Kidney capillary endothelial cell (primary cell): ENCODE data around the gene SLC49A3.
"Not testable (repeated sequence)": the region's sequence is repeated elsewhere in the genome, so short reads cannot be mapped to it uniquely, and the experiment has no call there.

Experiments
- DNase-seq: peaks from one replicate; pipeline ENCODE4 v3.0.0-alpha.2; 2018; ENCODE audit warnings: low spot score

SLC49A3 gene

DNA sequence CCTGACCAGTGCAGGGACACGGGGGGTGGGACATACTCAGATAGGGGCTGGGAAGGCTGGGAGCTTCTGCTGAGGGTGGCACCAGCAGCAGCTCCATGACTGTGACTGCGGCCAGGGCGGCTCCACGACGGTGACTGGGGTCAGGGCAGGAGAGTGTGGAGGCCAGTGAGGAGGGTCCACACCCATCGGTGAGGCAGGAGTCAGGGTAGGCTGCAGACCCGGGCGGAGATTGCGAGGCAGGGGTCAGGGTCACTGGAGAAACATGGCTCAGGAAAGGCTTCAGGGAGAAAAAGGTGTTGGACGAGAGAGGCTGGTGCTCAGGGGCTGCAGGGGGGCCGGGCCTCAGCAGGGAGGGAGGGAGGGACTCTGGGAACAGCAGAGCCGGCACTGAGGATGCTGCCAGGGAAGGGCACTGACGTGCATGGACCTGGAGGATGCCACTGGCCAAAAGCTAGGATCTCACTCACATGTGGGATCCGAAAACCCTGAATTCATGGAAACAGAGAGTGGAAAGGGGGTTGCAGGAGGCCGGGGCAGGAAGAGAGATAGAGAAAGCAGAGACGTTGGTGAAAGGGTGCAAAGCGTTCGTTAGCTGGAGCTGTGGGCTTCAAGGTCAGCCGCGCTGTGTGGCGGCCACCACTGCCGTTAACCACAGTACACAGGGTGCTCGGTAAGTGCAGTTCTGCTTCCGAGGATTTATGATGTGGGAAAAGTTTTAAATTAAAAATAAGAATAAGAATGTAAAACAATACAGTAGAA, 36.9 kb downstream of the SLC49A3 start:
- DNase-seq, result no peak

- DNase-seq, result no peak
These were observed 37.7 kb downstream of the SLC49A3 start for GRCh38 chr4:650951-651883.

DNA sequence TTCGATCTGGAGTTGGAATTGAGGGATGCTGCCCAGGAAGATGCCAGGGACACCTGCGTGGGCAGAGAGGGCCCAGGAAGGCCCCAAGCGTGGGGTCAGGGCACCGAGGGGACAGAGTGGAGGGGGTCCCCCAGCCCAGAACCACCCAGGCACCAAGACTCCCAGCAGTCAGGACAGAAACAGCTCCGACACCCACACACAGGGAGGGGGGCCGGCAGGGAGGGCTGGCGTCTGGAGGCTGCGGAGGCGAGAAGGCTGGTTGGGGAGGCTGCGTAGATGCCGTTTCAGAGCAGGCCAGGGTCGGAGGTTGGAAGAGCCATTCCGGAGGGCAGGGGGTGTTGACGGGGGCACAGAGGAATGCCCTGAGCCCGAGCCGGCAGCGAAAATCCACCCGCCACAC, 38.5 kb downstream of the SLC49A3 start:
- no peak for DNase-seq

- DNase-seq, result no peak
These were observed 39.1 kb downstream of the SLC49A3 start for GRCh38 chr4:649751-650310.

DNA sequence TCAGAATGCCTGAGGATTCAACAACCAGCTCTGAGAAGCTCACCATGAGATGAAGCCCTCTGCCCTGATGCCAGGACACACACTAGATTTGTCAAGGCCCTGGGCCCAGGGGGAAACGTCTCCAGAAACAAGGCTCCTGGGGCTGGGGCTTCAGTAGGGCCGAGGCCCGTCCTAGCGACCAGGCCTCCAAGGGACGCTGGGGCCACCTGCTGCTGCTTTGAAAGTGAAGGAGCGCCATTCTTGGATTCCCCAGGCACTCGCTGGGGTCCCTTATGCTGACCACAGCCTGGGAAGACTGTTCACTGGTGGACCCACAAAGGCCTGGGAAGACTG, 39.7 kb downstream of the SLC49A3 start:
- DNase-seq, result no peak

DNA sequence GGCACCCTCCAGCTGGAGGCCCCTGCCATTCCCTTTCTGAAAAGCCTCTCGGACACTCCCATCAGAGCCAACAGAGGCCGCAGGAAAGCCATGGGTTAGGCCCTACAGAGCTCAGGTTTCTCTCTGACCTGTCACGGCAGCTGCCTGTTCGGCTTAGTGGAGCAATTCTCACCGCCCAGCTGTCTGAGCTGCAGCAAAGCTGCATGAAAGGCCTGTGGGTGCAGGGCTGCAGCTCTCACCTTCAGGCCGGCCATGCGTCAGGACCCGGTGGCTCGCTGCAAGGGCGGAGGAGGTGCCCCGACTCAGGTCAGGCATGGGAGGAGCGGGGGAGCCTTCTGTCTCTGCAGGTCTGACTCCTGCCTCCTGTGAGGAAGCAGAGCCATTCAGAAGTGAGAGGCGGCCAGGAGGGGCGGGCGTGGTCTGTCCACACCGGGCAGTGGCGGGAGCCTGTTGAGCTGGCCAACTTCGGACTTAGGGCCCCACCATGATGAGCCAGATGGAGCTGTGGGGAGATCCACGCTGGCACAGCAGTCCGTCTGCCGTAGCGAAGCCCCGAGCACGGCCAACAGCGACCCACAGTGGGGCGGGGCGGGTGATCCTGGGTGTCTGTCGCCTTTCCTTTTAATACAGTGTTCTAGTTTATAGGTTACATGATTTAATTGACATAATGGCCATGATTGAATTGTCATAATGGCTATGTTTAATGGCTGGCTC, 40.2 kb downstream of the SLC49A3 start:
- no peak for DNase-seq

DNA sequence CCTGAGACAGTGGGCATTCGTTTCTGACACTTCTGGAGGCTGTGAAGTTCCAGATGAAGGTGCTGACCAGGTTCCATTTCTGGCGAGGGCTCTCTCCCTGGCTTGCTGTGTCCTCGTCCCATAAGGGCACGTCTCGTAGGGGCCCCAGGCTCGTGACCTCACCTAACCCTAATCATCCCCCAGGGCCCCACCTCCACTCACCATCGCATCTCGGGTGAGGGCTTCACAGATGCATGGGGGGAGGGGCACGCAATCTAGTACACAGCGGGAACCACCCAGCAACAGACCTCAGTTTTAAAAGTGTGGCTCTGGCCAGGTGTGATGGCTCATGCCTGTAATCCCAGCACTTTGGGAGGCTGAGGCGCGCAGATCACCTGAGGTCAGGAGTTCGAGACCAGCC, 41.5 kb downstream of the SLC49A3 start:
- no peak for DNase-seq

- DNase-seq, result no peak
These were observed 42.5 kb downstream of the SLC49A3 start for GRCh38 chr4:646460-646859.

DNA sequence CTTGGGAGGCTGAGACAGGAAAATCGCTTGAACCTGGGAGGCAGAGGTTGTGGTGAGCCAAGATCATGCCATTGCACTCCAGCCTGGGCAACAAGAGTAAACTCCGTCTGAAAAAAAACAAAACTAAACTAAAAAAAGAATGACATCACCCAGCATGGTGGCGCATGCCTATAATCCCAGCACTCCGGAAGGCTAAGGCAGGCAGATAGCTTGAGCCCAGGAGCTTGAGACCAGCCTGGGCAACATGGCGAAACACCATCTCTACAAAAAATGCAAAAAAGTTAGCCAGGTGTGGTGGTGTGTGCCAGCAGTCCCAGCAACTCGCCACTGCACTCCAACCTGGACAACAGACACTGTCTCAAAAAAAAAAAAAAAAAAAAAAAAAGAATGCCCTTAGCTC, 46.6 kb downstream of the SLC49A3 start:
- not testable (repeated sequence) for DNase-seq

DNA sequence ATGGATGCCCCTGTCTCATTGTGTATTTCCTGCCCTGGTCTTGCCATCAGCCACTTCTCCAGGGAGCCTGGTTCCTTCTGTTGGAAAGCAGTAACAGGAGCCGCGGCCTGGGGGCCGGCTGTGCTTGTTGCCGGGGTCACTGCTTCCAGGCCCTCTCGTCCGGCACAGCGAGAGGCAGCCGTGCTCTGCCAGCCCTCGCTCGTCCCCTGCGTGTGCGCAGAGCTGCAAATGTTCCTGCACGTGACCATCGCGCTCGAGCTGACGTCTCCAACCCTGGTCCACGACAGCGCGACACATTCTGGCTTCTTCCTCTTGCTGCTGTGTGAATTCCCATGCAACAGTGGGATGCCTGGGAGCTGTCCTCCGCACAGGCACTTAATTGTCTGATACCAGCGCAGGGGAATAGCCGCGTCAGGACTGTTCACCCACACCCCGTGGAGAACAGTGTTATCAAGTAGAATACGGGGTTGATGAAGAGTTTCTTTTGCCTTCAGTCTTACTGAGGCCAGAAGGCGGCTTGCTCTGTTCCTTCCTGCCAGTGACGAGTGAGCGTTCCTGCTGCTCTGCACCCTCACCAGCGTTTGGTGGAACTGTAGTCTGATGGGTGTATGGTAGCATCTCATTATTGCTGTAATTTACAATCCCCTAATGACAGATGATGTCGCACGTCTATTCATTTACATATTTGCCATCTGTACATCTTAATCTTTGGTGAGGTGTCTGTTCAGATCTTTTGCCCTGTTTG, 51.2 kb downstream of the SLC49A3 start:
- no peak for DNase-seq

DNA sequence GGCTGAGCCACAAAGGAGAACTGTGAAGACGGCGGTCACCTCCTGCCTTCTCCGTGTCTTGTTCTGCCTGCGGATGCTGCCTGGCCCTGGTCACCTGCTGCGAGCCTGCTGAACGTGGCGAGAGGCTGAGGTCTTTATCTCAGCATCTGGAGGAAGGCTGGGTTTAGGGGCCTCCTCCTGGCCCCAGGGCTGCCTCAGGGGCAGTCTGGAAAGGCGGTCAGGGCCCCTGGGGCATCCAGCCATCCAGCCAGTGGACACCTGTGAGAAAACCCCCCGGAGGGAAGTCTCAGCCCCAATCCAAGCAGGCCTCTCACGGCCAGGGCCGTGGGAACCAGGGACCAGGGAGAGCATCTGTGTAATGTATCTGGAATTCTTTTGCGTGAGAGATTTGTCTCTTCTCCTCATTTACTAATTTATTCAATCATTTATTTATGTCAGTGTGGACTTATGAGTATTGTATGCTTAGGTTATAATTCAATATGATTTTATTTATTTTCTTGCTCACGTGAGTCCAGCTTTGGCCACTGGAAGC, 52.3 kb downstream of the SLC49A3 start:
- DNase-seq, result no peak

DNA sequence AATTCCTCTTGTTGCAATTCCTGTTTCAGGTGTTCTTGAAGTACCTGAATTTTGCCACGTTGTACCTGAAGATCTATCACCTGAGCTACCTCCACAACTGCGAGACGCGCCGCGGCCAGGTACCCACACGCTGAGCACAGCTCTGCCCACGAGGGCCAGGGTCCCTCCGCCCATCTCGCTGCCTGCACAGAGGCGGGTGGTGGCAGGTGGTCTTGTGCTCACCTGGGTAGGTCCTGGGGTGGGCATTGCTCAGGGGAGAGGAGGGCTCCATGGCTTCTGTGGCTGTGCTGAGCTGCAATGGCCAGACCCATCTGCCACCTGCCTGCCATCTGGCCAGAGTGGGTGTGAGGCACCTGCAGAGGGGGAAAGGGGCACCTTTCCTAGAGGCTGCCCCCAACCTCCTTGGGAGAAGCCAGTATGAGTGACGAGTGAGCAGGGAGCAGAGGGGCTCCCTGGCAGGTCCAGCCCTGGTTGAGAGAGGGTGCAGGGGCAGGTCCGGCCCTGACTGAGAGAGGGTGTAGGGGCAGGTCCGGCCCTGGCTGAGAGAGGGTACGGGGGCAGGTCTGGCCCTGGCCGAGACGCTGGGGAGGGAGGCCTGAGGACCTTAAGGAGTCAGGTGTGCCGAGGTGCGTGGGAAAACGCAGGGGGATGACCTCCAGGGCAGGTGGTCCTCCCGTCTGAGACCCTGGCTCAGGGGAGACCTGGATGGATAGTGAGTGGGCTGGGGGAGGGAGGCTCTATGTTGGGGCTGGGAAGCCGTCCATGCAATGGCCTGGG, 52.9 kb downstream of the SLC49A3 start:
- DNase-seq, result no peak

DNA sequence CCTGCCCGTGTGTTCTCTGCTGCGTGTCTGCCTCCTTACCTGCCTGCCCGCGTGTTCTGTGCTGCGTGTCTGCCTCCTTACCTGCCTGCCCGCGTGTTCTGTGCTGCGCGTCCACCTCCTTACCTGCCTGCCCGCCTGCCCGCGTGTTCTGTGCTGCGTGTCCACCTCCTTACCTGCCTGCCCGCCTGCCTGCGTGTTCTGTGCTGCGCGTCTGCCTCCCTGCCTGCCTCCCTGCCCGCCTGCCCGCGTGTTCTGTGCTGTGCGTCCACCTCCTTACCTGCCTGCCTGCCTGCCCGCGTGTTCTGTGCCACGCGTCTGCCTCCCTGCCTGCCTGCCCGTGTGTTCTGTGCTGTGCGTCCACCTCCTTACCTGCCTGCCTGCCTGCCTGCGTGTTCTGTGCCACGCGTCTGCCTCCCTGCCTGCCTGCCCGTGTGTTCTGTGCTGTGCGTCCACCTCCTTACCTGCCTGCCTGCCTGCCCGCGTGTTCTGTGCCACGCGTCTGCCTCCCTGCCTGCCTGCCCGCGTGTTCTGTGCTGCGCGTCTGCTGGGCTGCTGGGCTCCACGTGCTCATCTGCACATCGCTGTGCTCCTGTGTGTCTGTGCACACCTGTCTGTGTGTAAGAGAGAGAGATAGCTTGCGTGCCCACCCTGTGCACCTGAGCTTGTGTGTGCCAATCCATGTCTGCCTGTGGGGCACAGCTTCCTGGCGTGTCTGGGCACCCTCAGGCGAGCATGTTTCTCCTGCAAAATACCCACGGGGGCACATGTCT, 53.7 kb downstream of the SLC49A3 start:
- not testable (repeated sequence) for DNase-seq

DNA sequence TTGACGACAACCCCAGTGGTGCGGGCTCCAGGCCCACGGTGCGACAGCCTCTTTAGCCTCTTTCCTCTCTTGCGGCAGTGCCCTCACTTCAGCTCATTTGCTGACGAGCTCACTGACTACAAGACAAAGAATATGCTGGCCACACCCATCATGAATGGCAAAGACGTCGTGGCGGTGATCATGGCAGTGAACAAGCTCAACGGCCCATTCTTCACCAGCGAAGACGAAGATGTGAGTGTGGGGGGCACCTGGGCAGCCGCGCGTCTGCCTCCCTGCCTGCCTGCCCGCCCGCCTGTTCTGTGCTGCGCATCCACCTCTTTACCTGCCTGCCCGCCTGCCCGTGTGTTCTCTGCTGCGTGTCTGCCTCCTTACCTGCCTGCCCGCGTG, 54.4 kb downstream of the SLC49A3 start:
- DNase-seq, result no peak

DNA sequence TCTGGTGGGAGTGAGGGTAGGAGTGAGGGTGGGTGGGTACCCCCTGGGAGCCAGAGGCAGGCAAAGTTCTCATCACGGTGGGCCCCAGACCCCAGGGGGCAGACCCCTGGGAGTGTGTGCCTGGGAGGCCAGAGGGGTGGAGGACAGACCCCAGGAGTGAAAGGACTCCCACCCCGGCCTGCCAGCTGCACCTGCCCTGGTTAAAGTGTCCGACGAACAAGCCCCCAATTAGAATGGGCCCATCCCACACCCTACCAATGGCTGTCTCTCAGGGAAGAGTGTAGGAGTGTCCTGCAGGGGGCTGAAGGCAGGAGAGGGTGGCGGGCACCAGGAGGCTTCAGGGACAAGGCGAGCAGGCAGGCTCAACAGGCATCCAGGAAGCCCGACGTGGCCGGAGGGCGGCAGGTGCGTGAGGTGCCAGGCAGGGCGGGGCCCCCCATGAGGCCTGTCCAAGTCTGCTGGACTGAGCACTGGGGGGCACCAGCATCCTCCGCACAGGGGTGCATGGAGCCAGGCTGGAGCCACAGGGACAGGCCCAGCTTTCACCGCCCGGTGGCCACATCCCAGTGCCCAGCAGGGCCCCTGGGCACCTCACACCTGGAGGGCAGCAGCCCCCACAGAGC, 54.9 kb downstream of the SLC49A3 start:
- no peak for DNase-seq

DNA sequence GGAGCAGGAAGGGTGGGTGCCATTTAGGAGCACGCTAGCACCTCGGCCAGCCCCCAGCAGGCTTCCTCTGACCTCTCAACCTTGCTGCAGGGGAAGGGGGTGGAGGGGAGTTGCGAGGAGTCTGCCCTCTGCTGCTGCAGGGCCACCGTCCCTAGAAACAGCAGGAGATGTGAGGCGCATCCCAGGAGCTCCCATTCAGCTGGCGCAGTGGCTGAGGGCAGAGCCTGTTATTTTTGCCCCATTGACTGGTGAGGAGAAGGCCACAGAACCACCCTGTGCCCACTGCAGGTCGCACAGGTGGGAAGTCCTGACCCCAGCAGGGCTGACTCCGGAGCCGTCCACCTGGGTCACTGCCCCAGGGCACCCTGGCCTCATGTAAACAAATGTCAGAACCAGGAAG, 55.5 kb downstream of the SLC49A3 start:
- no peak for DNase-seq

- DNase-seq, result no peak
These were observed 56.0 kb downstream of the SLC49A3 start for GRCh38 chr4:632926-633325.

- DNase-seq, result no peak
These were observed 56.7 kb downstream of the SLC49A3 start for GRCh38 chr4:632196-632790.
